Ecto neural progenitor cell (in vitro differentiated cells): ENCODE results near the gene SAP30.

Experiments used
- DNase-seq: peaks from one replicate; pipeline ENCODE4 v3.0.0-alpha.2; 2018; ENCODE audit warnings: low spot score

The SAP30 gene

DNA sequence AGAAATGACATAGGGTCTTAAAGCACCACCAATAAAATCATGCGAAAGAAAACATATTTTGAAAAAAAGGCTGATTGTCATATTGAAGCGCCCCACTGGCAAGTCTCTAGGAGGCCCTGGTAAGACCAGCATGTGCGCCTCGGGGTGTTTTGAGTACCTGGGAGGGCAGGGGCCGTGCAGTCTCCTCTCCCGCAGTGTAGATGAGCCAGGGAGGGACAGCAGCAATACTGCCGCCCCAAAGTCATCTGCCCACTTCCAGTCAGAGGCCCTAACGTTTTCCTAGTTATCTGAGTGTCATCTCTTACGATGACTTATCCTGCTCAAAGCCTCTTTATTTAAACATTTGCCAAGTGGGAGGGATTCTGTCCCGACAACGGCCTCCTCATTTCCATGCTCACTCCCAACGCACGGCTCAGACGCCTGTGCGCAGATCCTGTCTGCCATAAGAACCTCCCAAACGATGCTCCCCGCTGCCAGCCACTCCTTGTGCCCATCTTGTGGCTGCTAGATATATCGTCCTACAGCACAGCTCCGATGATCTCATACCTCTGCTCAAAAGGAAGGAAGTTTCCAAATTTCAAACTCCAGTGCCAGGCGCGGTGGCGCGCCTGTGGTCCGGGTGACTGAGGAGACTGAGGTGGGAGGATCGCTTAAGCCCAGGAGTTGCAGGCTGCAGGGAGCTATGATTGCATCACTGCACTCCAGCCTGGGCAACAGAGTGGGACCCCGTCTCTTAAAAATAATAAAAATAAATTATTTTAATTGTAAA, 45.3 kb downstream of the SAP30 start:
- no peak for DNase-seq

DNA sequence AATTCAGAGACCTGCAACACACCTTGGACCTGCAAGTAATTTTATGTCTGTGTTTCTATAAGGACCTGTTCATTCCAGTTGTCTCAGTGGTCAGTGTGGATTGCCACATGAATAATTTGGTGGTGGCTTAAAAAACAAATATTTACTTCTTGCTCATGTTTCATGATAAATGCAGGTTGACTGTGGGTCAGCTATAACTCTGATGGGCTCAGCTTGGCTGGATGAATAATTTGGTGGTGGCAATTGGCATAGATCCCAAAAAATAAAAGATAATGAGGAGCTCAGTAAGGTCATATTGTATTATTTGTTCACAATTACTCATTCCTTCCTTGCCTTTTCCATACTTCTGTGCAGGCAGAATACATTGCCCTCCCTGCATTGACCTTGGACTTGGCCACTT, 47.1 kb downstream of the SAP30 start:
- DNase-seq = no peak

DNA sequence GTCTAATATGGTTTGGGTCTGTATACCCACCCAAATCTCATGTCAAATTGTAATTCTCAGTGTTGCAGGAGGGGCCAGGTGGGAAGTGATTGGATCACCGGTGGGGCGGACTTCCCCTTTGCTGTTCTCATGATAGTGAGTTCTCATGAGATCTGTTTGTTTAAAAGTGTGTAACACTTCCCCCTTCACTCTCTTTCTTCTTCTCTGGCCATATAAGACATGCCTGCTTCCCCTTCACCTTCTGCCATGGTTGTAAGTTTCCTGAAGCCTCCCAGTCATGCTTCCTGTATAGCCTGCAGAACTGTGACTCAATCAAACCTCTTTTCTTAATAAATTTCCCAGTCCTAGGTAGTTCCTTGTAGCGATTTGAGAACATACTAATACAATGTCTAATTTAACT, 47.9 kb downstream of the SAP30 start:
- DNase-seq = no peak

GRCh38 chr4:173420324-173420752, 49.6 kb downstream of the SAP30 start:
- no peak for DNase-seq

GRCh38 chr4:173420801-173421200, 50.0 kb downstream of the SAP30 start:
- DNase-seq = no peak

- no peak for DNase-seq
Observed at GRCh38 chr4:173424899-173425805, 54.4 kb downstream of the SAP30 start.

DNA sequence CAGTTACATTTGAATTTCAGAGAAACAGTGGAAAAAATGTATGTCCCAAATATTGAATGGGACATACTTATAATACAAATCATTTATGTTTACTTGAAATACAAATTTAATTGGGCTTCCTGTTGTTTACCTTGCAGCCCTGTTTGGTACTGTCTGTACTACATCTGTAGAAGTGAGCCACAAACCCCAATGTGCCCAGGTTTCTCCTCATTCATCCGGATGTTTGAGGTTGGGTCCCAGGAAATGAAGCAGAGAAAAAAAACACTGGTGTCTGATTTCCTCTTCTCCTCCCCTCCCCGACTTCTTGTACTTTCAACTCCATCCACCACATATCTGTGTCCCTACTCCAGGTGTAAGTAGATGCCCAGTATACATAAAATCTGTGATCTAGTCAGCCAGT, 55.3 kb downstream of the SAP30 start:
- no peak for DNase-seq
